Effector memory CD8-positive, alpha-beta T cell (primary cell): ENCODE measurements around the gene IGFLR1.
"Not testable (repeated sequence)": the region's sequence is repeated elsewhere in the genome, so short reads cannot be mapped to it uniquely, and the experiment has no call there.

ENCODE experiments used
- ATAC-seq: fragments of 150-1000 bp; cut with Tn5 transposase; replicated peaks from 2 replicates; pipeline ENCODE4 v1.10.0; 2021; ENCODE audit warnings: mild to moderate bottlenecking, moderate library complexity
- DNase-seq, 3 experiments: peaks; one replicate each; pipeline ENCODE4 v3.0.0; 2021
- H3K27ac Mint-ChIP-seq, 2 donors: one replicate each; pipeline ENCODE4 v1.8.0; 2022; ENCODE audit warnings: mild to moderate bottlenecking in 2 of 2, mixed read lengths in 2 of 2, moderate library complexity in 2 of 2
- H3K27me3 Mint-ChIP-seq, 2 donors: one replicate each; pipeline ENCODE4 v1.8.0; 2022; ENCODE audit warnings: mixed read lengths in 2 of 2
- H3K36me3 Mint-ChIP-seq: one replicate; pipeline ENCODE4 v1.8.0; 2022; ENCODE audit warnings: mild to moderate bottlenecking, moderate library complexity, mixed read lengths; ENCODE audit not compliant: insufficient read depth
- H3K4me1 Mint-ChIP-seq, 2 donors: one replicate each; pipeline ENCODE4 v1.8.0; 2022; ENCODE audit warnings: low read depth in 2 of 2, mixed read lengths in 2 of 2
- H3K4me3 Mint-ChIP-seq, 2 donors: one replicate each; pipeline ENCODE4 v1.8.0; 2022; ENCODE audit warnings: mild to moderate bottlenecking in 2 of 2, mixed read lengths in 2 of 2, moderate library complexity in 2 of 2
- H3K9me3 Mint-ChIP-seq, 2 donors: one replicate each; pipeline ENCODE4 v1.8.0; 2022; ENCODE audit warnings: mixed read lengths in 2 of 2

IGFLR1 gene

GRCh38 chr19:35724560-35724959 lies 17.7 kb downstream of the IGFLR1 start:
- ATAC-seq: no peak

GRCh38 chr19:35724132-35724531 lies 18.1 kb downstream of the IGFLR1 start:
- Mint-ChIP-seq H3K27ac (peak overlapping the region in 1 of 2 donors; percentile 68), H3K36me3 (peaks cover 76% of the 10 kb centered on the region)
- not testable (repeated sequence) for H3K9me3 Mint-ChIP-seq

More at GRCh38 chr19:35724560-35724959, 17.7 kb downstream of the IGFLR1 start:
- Mint-ChIP-seq H3K36me3 (peaks cover 80% of the 10 kb centered on the region), H3K27me3 (no peaks in the 10 kb centered on the region), H3K4me1 (peaks cover 5 to 10% of the 10 kb centered on the region in 2 donors), H3K4me3 (no peak overlapping the region), H3K9me3 (no peaks in the 10 kb centered on the region), H3K27ac (peak overlapping the region in 1 of 2 donors; percentile 68)
- no peak for DNase-seq

GRCh38 chr19:35723671-35724070 lies 18.6 kb downstream of the IGFLR1 start:
- no peak overlapping the region for H3K4me3 Mint-ChIP-seq
- H3K27me3 Mint-ChIP-seq: no peaks in the 10 kb centered on the region
- no peak for DNase-seq
- peaks cover 11 to 16% of the 10 kb centered on the region in 2 donors for H3K4me1 Mint-ChIP-seq
- H3K9me3 Mint-ChIP-seq: no peaks in the 10 kb centered on the region
- H3K27ac Mint-ChIP-seq: peak overlapping the region in 1 of 2 donors; percentile 68
- peaks cover 73% of the 10 kb centered on the region for H3K36me3 Mint-ChIP-seq
- ATAC-seq: no peak

More at GRCh38 chr19:35724132-35724531, 18.1 kb downstream of the IGFLR1 start:
- not testable (repeated sequence) for H3K4me3 Mint-ChIP-seq, H3K27me3 Mint-ChIP-seq, ATAC-seq, DNase-seq
- peaks cover 9 to 14% of the 10 kb centered on the region in 2 donors for H3K4me1 Mint-ChIP-seq

- Mint-ChIP-seq H3K4me3 (no peak overlapping the region), H3K27me3 (no peaks in the 10 kb centered on the region), H3K27ac (no peak overlapping the region), H3K4me1 (peaks cover 12 to 19% of the 10 kb centered on the region in 2 donors), H3K36me3 (peaks cover 72% of the 10 kb centered on the region), H3K9me3 (no peaks in the 10 kb centered on the region)
- no peak for ATAC-seq
- DNase-seq: no peak
These were observed 19.4 kb downstream of the IGFLR1 start for GRCh38 chr19:35722897-35723296.

GRCh38 chr19:35722461-35722860 lies 19.8 kb downstream of the IGFLR1 start:
- Mint-ChIP-seq H3K36me3 (peaks cover 69% of the 10 kb centered on the region), H3K4me3 (no peak overlapping the region), H3K27me3 (no peaks in the 10 kb centered on the region), H3K9me3 (no peaks in the 10 kb centered on the region), H3K27ac (no peak overlapping the region), H3K4me1 (peaks cover 12 to 19% of the 10 kb centered on the region in 2 donors)
- ATAC-seq (no peak), DNase-seq (no peak)

GRCh38 chr19:35721374-35721773 lies 20.9 kb downstream of the IGFLR1 start:
- ATAC-seq: no peak
- Mint-ChIP-seq H3K4me3 (peak overlapping the region; percentile 41 to 46), H3K9me3 (no peaks in the 10 kb centered on the region), H3K27ac (no peak overlapping the region), H3K4me1 (peaks cover 18 to 23% of the 10 kb centered on the region in 2 donors), H3K36me3 (peaks cover 66% of the 10 kb centered on the region), H3K27me3 (no peaks in the 10 kb centered on the region)
- DNase-seq: no peak

GRCh38 chr19:35720648-35721047 lies 21.6 kb downstream of the IGFLR1 start:
- Mint-ChIP-seq H3K4me1 (peaks cover 25 to 31% of the 10 kb centered on the region in 2 donors), H3K9me3 (no peaks in the 10 kb centered on the region), H3K4me3 (no peak overlapping the region), H3K36me3 (peaks cover 61% of the 10 kb centered on the region), H3K27ac (no peak overlapping the region), H3K27me3 (no peaks in the 10 kb centered on the region)
- no peak for ATAC-seq
- DNase-seq: no peak

- ATAC-seq: no peak
- H3K9me3 Mint-ChIP-seq: no peaks in the 10 kb centered on the region
- no peak overlapping the region for H3K27ac Mint-ChIP-seq
- H3K27me3 Mint-ChIP-seq: no peaks in the 10 kb centered on the region
- no peak for DNase-seq
- peaks cover 26 to 32% of the 10 kb centered on the region in 2 donors for H3K4me1 Mint-ChIP-seq
- no peak overlapping the region for H3K4me3 Mint-ChIP-seq
- peaks cover 56% of the 10 kb centered on the region for H3K36me3 Mint-ChIP-seq
These were observed 22.1 kb downstream of the IGFLR1 start for GRCh38 chr19:35720163-35720524.

- Mint-ChIP-seq H3K36me3 (peaks cover 53% of the 10 kb centered on the region), H3K4me1 (peaks cover 31 to 36% of the 10 kb centered on the region in 2 donors), H3K9me3 (no peaks in the 10 kb centered on the region), H3K27me3 (no peaks in the 10 kb centered on the region), H3K4me3 (peak overlapping the region; percentile 86 to 87), H3K27ac (peak overlapping the region in 1 of 2 donors; percentile 62)
- no peak for ATAC-seq
- DNase-seq: no peak
These were observed 22.7 kb downstream of the IGFLR1 start for GRCh38 chr19:35719402-35720162.

- peaks cover 0 to 5% of the 10 kb centered on the region in 2 donors for H3K27me3 Mint-ChIP-seq
- ATAC-seq (no peak), DNase-seq (peak in 2 of 3 experiments; percentile 27 to 38)
- peak overlapping the region; percentile 86 to 87 for H3K4me3 Mint-ChIP-seq
- peaks cover 41 to 47% of the 10 kb centered on the region in 2 donors for H3K4me1 Mint-ChIP-seq
- H3K36me3 Mint-ChIP-seq: peaks cover 48% of the 10 kb centered on the region
- H3K9me3 Mint-ChIP-seq: no peaks in the 10 kb centered on the region
- peak overlapping the region; percentile 72 to 89 for H3K27ac Mint-ChIP-seq
These were observed 23.8 kb downstream of the IGFLR1 start for GRCh38 chr19:35718345-35719041.

GRCh38 chr19:35717665-35718344 lies 24.4 kb downstream of the IGFLR1 start, which contains the start of gene KMT2B:
Gene KMT2B, plus strand, starts transcription at chr19:35718003. Its CDS starts 16 bp downstream, at chr19:35718019.
- peak within 1 kb of the TSS; percentile 91 to 96 for H3K27ac Mint-ChIP-seq
- H3K4me1 Mint-ChIP-seq: peaks cover 48 to 54% of the 10 kb centered on the region in 2 donors
- H3K4me3 Mint-ChIP-seq: peak within 1 kb of the TSS; percentile 89 to 91
- DNase-seq (no peak), ATAC-seq (peak; percentile 33)
- H3K36me3 Mint-ChIP-seq: peaks cover 44% of the 10 kb centered on the region
- H3K27me3 Mint-ChIP-seq: peaks cover 0 to 7% of the 10 kb centered on the region in 2 donors
- no peaks in the 10 kb centered on the region for H3K9me3 Mint-ChIP-seq

GRCh38 chr19:35716801-35717664 lies 25.2 kb downstream of the IGFLR1 start:
- DNase-seq (peak; percentile 92 to 96 (median 94)), ATAC-seq (peak; percentile 81)
- Mint-ChIP-seq H3K27ac (peak overlapping the region; percentile 91 to 96), H3K4me1 (peaks cover 51 to 62% of the 10 kb centered on the region in 2 donors), H3K36me3 (peaks cover 37% of the 10 kb centered on the region), H3K27me3 (peaks cover 0 to 7% of the 10 kb centered on the region in 2 donors), H3K4me3 (peak overlapping the region; percentile 89 to 91), H3K9me3 (no peaks in the 10 kb centered on the region)
